ENCODE data around the gene URI1. TPM values are rescaled to one million over a fixed set of nuclear protein-coding genes. Genes with fewer than 3 reads are reported as not detected.

URI1 gene
- total and polyA plus RNA-seq, 2 donors (not counting 1 experiment from before 2014, with no cell fraction given): 21.3 to 54.2 TPM

DNA sequence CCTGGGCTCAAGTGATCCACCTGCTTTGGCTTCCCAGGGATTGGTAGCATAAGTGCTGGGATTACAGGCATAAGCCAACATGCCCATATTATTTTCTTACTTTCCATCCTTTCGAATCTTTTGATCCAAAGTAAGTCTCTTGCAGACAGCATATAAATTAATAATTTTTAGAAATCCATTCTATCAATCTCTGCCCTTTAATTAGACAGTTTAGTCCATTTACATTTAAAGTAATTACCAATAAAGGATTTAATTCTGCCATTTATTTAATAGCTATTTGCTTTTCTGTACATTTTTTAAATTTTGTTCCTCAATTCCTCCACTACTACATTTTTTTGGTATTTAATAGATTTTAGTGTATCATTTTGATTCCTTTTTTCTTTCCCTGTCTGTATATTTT, 7.3 kb upstream of the URI1 start:
- peaks cover 22% of the 10 kb centered on the region for H3K27me3 Mint-ChIP-seq
- no peak overlapping the region for H2AFZ ChIP-seq (ENCODE audit: insufficient read depth, low read depth, low read length, poor library complexity, severe bottlenecking)
- H3K27ac Mint-ChIP-seq: no peak overlapping the region
- H3K4me3 Mint-ChIP-seq: no peak overlapping the region
- ATAC-seq (ENCODE audit: low read depth) (no peak), DNase-seq (no peak)
- H3K36me3 ChIP-seq (replicated peaks in 1 of 2; ENCODE audit: control extremely low read depth in 1 of 2, control insufficient read depth in 1 of 2, extremely low read depth in 1 of 2, insufficient read depth in 2 of 2, low read length in 1 of 2): no peaks in the 10 kb centered on the region
- H3K4me1 ChIP-seq (ENCODE audit: control insufficient read depth in 2 of 2, insufficient read depth in 2 of 2, low read length in 2 of 2): no peaks in the 10 kb centered on the region
- H4K20me1 ChIP-seq (ENCODE audit: control insufficient read depth, insufficient read depth, low read length, poor library complexity, severe bottlenecking): no peaks in the 10 kb centered on the region
- no peak overlapping the region for H3K4me3 ChIP-seq (ENCODE audit: control extremely low read depth in 1 of 5, extremely low read depth in 1 of 5, insufficient read depth in 1 of 5, low read depth in 2 of 5, low read length in 4 of 5)
- peaks cover 6% of the 10 kb centered on the region for H3K9me3 Mint-ChIP-seq (ENCODE audit: insufficient read depth)
- H3K27ac ChIP-seq (ENCODE audit: low read length in 2 of 2): no peak overlapping the region
- no peak overlapping the region for H3K4me2 ChIP-seq (replicated peaks; ENCODE audit: low read depth, low read length, poor library complexity, severe bottlenecking)
- no CpG with 5 or more reads among the region's 1 CpG for WGBS (ENCODE audit: insufficient coverage)
- CTCF ChIA-PET: no interaction called here
- no peak overlapping the region for H3K9ac ChIP-seq (ENCODE audit: low read length)
- POLR2A ChIA-PET: no interaction called here
- H3K4me1 Mint-ChIP-seq: no peaks in the 10 kb centered on the region
- intact Hi-C loops (cut with micrococcal nuclease): no loop called here
- H3K9me3 ChIP-seq (ENCODE audit: control extremely low read depth in 1 of 3, control insufficient read depth in 2 of 3, insufficient read depth in 1 of 3, low read length in 2 of 3): peaks cover 0 to 26% (median 9%) of the 10 kb centered on the region in 3 donors
- no peak for TF ChIP-seq EZH2 (IDR thresholded peaks at IDR 0.05; ENCODE audit: borderline replicate concordance, insufficient read depth, low read depth, low read length, poor library complexity, severe bottlenecking)
- TF ChIP-seq, protein P1, sequence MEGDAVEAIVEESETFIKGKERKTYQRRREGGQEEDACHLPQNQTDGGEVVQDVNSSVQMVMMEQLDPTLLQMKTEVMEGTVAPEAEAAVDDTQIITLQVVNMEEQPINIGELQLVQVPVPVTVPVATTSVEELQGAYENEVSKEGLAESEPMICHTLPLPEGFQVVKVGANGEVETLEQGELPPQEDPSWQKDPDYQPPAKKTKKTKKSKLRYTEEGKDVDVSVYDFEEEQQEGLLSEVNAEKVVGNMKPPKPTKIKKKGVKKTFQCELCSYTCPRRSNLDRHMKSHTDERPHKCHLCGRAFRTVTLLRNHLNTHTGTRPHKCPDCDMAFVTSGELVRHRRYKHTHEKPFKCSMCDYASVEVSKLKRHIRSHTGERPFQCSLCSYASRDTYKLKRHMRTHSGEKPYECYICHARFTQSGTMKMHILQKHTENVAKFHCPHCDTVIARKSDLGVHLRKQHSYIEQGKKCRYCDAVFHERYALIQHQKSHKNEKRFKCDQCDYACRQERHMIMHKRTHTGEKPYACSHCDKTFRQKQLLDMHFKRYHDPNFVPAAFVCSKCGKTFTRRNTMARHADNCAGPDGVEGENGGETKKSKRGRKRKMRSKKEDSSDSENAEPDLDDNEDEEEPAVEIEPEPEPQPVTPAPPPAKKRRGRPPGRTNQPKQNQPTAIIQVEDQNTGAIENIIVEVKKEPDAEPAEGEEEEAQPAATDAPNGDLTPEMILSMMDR (IDR thresholded peaks at IDR 0.05): no peak
- peaks cover 0 to 3% (median 2%) of the 10 kb centered on the region in 4 experiments for H3K27me3 ChIP-seq (replicated peaks in 1 of 4; ENCODE audit: control extremely low read depth in 1 of 4, control insufficient read depth in 3 of 4, insufficient read depth in 4 of 4, low read length in 3 of 4)
- no peaks in the 10 kb centered on the region for H3K79me2 ChIP-seq (ENCODE audit: control insufficient read depth, insufficient read depth, low read length)

DNA sequence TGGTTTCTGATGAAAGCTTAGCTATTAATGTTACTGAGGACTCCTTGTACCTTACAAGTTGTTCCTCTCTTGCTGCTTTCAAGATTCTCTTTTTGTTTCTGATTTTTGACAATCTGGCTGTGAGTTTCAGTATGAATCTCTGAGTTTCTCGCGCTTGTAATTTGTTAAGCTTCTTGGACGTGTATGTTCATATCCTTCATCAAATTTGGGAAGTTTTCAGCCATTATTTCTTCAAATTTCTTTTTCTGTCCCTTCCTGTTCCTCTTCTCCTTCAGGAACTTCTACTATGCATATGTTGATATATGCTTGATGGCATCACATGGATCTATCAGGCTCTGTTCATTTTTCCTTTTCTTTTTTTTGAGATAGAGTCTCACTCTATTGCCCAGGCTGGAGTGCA, 5.6 kb upstream of the URI1 start:
- POLR2A ChIA-PET: no interaction called here
- H3K9me3 ChIP-seq (ENCODE audit: control extremely low read depth in 1 of 3, control insufficient read depth in 2 of 3, insufficient read depth in 1 of 3, low read length in 2 of 3): peaks cover 0 to 26% (median 9%) of the 10 kb centered on the region in 3 donors
- H3K4me3 ChIP-seq (ENCODE audit: control extremely low read depth in 1 of 5, extremely low read depth in 1 of 5, insufficient read depth in 1 of 5, low read depth in 2 of 5, low read length in 4 of 5): no peak overlapping the region
- H3K27me3 ChIP-seq (replicated peaks in 1 of 4; ENCODE audit: control extremely low read depth in 1 of 4, control insufficient read depth in 3 of 4, insufficient read depth in 4 of 4, low read length in 3 of 4): peaks cover 0 to 3% (median 2%) of the 10 kb centered on the region in 4 experiments
- WGBS (ENCODE audit: insufficient coverage): 86% methylated on average over 2 of the region's 3 CpGs
- peaks cover 6% of the 10 kb centered on the region for H3K9me3 Mint-ChIP-seq (ENCODE audit: insufficient read depth)
- CTCF ChIA-PET: no interaction called here
- no peak overlapping the region for H3K27ac ChIP-seq (ENCODE audit: low read length in 2 of 2)
- TF ChIP-seq EZH2 (IDR thresholded peaks at IDR 0.05; ENCODE audit: borderline replicate concordance, insufficient read depth, low read depth, low read length, poor library complexity, severe bottlenecking): no peak
- TF ChIP-seq, protein P1 (IDR thresholded peaks at IDR 0.05): no peak
- H3K27ac Mint-ChIP-seq: no peak overlapping the region
- H2AFZ ChIP-seq (ENCODE audit: insufficient read depth, low read depth, low read length, poor library complexity, severe bottlenecking): no peak overlapping the region
- peaks cover 9% of the 10 kb centered on the region for H3K79me2 ChIP-seq (ENCODE audit: control insufficient read depth, insufficient read depth, low read length)
- H3K27me3 Mint-ChIP-seq: peaks cover 22% of the 10 kb centered on the region
- DNase-seq (no peak), ATAC-seq (ENCODE audit: low read depth) (no peak)
- no peak overlapping the region for H3K4me3 Mint-ChIP-seq
- H3K36me3 ChIP-seq (replicated peaks in 1 of 2; ENCODE audit: control extremely low read depth in 1 of 2, control insufficient read depth in 1 of 2, extremely low read depth in 1 of 2, insufficient read depth in 2 of 2, low read length in 1 of 2): no peaks in the 10 kb centered on the region
- H3K9ac ChIP-seq (ENCODE audit: low read length): no peak overlapping the region
- H3K4me2 ChIP-seq (replicated peaks; ENCODE audit: low read depth, low read length, poor library complexity, severe bottlenecking): no peak overlapping the region
- peaks cover 4 to 6% of the 10 kb centered on the region in 2 donors for H3K4me1 ChIP-seq (ENCODE audit: control insufficient read depth in 2 of 2, insufficient read depth in 2 of 2, low read length in 2 of 2)
- no peaks in the 10 kb centered on the region for H4K20me1 ChIP-seq (ENCODE audit: control insufficient read depth, insufficient read depth, low read length, poor library complexity, severe bottlenecking)
- peaks cover 7% of the 10 kb centered on the region for H3K4me1 Mint-ChIP-seq
- intact Hi-C loops (cut with micrococcal nuclease): no loop called here
